Islet precursor cell (in vitro differentiated cells): ENCODE results near the gene KRTAP4-11.
"Not testable (repeated sequence)": the region's sequence is repeated elsewhere in the genome, so short reads cannot be mapped to it uniquely, and the experiment has no call there.

Experiments used
- DNase-seq: peaks from one replicate; pipeline ENCODE4 v3.0.0-alpha.2; 2018

KRTAP4-11 gene

DNA sequence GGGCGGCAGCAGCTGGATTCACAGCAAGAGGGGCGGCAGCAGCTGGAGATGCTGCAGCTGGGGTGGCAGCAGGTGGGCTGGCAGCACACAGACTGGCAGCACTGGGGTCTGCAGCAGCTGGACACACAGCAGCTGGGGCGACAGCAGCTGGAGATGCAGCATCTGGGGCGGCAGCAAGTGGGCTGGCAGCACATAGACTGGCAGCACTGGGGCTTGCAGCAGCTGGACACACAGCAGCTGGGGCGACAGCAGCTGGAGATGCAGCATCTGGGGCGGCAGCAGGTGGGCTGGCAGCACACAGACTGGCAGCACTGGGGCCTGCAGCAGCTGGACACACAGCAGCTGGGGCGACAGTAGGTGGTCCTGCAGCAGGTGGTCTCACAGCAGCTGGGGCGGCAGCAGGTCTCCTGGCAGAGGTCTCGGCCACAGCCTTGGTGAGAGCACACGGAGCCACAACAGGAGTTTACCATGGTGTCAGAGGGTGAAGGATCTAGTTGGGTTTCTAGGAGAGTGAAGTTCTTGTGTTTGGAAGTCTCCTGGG is at the start of gene KRTAP4-11:
KRTAP4-11 (minus strand) TSS at position 528 of the 541 bp plus-strand sequence; CDS start at position 470, 58 bp downstream.
- not testable (repeated sequence) for DNase-seq

DNA sequence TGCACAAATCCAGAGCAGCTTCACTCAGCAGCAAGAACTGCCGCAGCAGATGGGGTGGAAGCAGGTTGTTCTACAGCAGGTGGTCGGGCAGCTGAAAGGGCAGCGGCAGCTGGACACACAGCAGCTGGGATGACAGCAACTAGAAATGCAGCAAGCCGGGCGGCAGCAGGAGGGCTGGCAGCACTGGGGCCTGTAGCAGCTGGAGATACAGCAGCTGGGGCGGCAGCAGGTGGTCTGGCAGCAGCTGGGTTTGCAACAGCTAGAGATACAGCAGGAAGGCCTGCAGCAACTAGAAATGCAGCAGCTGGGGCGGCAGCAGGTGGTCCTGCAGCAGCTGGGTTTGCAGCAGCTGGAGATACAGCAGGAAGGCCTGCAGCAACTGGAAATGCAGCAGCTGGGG is 49.4 kb upstream of the KRTAP4-11 start:
- no peak for DNase-seq

DNA sequence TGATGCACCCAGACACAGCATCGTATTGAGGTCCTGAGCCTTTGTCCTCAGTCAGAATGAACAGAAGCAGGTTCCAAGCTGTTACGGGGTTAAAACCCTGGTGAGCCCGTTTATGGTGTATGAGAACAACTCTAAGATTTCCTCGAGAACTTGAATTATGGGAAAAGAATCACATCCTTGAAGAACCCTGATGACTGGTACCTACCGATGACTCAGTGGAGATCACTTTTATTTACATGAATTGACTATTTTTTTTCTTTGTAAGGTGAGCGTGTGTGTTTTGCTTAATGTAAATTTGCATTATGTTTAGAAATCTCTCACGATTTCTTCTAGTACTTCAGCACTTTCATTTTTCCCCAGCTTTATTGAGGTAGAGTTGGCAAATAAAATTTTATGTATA is 45.7 kb upstream of the KRTAP4-11 start:
- DNase-seq: no peak

DNA sequence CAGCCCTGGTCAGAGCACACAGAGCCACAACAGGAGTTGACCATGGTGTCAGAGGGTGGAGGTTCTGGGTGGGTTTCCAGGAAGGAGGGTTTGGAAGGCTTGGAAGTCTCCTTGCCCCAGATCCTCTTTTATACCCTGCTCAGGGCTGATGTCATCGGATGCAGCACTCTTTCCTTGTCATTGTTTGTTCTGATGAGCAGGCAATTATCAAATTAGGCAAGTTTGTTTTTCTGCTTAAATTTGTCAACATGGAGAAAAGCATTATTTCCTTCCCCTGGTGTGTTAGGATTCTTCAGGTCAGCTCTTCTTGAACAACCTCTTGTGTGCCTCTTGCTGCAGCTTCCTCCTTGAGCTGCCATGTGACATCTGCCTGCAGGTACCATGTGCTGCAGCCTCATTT is 42.5 kb upstream of the KRTAP4-11 start, which contains the start of gene KRTAP4-4:
KRTAP4-4 (minus strand) TSS at position 101 of the 400 bp plus-strand sequence; CDS start at position 44, 57 bp downstream.
- no peak for DNase-seq

DNA sequence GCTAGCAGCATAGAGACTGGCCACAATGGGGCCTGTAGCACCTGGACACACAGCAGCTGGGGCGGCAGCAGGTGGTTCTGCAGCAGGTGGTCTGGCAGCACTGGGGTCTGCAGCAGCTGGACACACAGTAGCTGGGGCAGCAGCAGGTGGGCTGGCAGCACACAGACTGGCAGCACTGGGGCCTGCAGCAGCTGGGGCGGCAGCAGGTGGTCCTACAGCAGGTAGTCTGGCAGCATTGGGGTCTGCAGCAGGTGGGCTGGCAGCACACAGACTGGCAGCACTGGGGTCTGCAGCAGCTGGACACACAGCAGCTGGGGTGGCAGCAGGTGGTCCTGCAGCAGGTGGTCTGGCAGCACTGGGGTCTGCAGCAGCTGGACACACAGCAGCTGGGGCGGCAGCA is 42.0 kb upstream of the KRTAP4-11 start:
- DNase-seq: not testable (repeated sequence)

- peak; percentile 67 for DNase-seq
Measured at GRCh38 chr17:41153856-41154255, 35.7 kb upstream of the KRTAP4-11 start.

GRCh38 chr17:41151525-41151924 is 33.4 kb upstream of the KRTAP4-11 start:
- DNase-seq: no peak

DNA sequence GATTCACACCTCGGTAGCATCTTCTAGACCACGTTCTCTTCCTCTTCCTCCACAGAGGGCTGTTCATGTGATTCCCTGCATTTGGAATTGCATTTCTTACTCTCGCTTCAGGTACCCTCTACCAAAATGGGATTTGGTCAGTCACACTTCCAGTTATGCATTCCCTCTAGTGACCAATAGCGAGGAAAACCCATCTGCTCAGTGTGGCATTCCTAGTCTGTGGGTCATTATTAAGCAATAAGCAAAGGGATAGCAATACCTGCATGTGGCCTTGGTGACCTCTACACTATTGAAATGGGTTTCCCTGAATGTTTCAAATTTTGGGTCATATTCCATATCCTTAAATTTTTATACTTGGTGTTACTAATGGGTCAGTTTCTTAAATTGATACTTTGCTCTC is 31.9 kb upstream of the KRTAP4-11 start:
- DNase-seq: no peak

DNA sequence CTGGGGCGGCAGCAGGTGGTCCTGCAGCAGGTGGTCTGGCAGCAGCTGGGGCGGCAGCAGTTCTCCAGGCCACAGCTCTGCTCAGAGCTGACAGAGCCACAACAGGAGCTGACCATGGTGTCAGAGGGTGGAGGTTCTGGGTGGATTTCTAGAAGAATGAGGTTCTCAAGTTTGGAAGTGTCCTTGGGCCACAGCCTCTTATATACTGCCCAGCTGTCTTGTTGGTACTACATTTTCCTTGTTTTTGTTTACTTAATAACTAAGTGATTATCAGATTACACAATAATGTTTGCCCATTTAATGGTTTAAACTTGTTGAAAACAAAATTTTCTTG is 31.4 kb upstream of the KRTAP4-11 start, which contains the start of gene KRTAP4-5:
KRTAP4-5 (minus strand) TSS at position 174 of the 334 bp plus-strand sequence; CDS start at position 116, 58 bp downstream.
- DNase-seq: no peak

- not testable (repeated sequence) for DNase-seq
Measured at GRCh38 chr17:41148971-41149651, 30.9 kb upstream of the KRTAP4-11 start.

GRCh38 chr17:41147531-41148204 is 29.5 kb upstream of the KRTAP4-11 start:
- DNase-seq: no peak

DNA sequence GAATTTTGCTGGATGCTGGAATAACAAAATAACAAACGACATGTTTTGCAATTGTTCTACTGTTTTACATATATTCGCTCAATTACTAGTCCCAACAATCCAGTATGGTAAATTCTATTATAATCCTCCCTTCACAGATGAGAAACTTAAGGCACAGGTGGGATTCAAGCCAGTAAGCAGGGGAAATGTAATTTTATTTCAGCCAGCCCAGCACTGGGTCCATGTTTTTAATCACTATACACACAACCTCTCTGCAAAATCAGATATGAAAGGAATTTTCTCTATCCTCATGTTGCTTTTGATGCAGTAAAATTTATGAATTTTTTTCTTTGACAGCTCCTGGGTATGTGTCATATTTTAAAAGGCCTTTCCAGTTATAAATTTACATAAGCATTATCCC is 27.1 kb upstream of the KRTAP4-11 start:
- DNase-seq: no peak

- DNase-seq: no peak
Measured at GRCh38 chr17:41144846-41145245, 26.7 kb upstream of the KRTAP4-11 start.

DNA sequence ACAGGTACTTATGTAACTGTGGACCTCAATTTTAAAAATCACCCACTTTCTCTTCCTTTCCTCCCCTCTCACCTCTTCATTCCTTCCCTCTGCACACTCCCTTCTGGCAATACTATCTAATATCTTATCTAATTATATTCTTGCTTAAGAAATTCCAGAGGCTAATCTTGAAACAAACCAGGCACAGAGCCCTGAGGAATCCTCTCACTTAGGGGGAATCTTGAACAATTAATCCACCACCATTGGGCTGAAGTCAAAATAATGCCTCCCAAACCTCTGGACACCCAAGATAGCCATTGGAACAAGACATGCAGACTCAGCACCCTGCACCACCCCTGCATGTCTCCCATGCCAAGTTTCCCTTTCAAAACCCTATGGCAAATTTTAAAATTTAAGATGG is 23.2 kb upstream of the KRTAP4-11 start:
- no peak for DNase-seq

- DNase-seq: no peak
Measured at GRCh38 chr17:41140360-41141131, 22.4 kb upstream of the KRTAP4-11 start, which contains the start of gene KRTAP4-6. KRTAP4-6 (minus strand) TSS chr17:41140544; CDS start chr17:41140487, 57 bp downstream.

- DNase-seq: not testable (repeated sequence)
Measured at GRCh38 chr17:41139865-41140264, 21.7 kb upstream of the KRTAP4-11 start.

- no peak for DNase-seq
Measured at GRCh38 chr17:41133880-41134735, 15.9 kb upstream of the KRTAP4-11 start.

DNA sequence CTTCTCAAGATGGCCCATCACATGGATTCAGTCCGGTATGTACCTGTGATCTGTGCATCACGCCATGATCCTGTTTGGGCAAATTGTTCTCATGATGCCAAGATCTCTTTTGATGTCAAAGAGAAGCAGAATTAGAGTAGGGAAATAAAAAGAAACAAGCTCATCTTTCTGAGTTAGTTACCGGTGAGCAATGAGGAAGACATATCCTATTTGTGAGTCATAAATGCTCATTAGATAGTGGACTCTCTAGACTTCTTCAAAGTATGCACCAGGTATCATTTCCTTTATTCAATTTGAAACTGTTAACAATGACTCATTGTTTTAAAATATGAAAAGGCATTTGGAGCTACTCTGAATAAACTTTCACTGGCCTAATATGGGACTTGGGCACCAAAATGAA is 13.8 kb upstream of the KRTAP4-11 start:
- no peak for DNase-seq

DNA sequence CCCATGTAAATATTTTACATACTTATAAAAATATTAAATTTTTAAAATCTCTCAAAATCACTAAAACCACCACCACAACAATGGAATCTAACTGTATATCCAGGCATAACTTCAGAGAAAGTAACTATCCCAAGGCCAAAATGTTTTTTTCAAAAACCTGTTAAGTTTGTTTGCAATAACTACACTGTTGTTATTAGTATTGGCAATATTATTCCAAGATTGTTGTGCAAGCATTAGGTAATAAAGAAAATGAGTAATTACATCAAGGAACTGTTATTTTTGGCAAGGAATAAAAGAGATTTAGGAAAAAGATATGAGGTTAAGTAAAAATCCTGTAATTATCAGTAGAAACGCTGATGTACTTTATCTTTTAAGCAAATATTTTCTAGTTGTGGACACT is 9.2 kb upstream of the KRTAP4-11 start:
- no peak for DNase-seq

GRCh38 chr17:41126412-41126811 is 8.2 kb upstream of the KRTAP4-11 start:
- no peak for DNase-seq

DNA sequence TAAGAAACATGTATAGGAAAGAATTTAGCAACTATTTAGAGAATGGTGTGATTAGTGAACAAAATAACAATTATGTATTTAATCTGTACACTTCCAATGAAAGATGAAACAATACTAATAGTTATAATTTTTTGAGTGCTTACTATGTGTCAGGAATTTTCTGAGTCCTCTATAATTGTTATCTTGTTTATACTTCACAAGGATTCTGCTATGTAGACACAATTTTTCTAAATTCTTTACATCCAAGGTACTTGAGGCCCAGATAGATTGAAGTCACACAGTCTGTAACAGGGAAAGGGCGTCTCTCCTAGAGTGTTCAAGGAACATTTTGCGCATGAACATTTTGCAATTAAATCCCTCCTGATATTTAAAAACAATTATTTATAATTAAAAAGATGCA is 6.9 kb upstream of the KRTAP4-11 start:
- DNase-seq: no peak

DNA sequence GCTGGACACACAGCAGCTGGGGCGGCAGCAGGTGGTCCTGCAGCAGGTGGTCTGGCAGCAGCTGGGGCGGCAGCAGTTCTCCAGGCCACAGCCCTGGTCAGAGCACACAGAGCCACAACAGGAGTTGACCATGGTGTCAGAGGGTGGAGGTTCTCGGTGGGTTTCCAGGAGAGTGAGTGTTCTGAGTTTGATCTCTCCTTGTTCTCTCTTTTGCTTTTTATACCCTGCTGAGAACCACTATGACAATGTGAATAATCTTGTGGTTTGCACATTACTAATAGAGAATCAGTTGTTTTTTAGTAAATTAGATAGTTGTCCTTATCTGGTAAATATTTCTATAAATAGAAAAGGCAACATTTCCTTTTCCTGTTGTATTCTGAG is 5.8 kb upstream of the KRTAP4-11 start, which contains the start of gene KRTAP4-12:
KRTAP4-12 (minus strand) TSS at position 192 of the 381 bp plus-strand sequence; CDS start at position 132, 60 bp downstream.
- DNase-seq: not testable (repeated sequence)
